Activated naive CD4-positive, alpha-beta T cell treated with anti-CD3 and anti-CD28 coated beads, Interleukin-2, amount 50 U/mL, for 24 hours (primary cell): Measurements from ENCODE around the gene RASSF5.

Experiments used
- H3K27ac Mint-ChIP-seq: one replicate; pipeline ENCODE4 v1.8.0; 2021; ENCODE audit warnings: mild to moderate bottlenecking, mixed read lengths
- H3K27me3 Mint-ChIP-seq: one replicate; pipeline ENCODE4 v1.8.0; 2021; ENCODE audit warnings: mixed read lengths
- H3K36me3 Mint-ChIP-seq: one replicate; pipeline ENCODE4 v1.8.0; 2021; ENCODE audit warnings: mixed read lengths
- H3K4me1 Mint-ChIP-seq: one replicate; pipeline ENCODE4 v1.8.0; 2021; ENCODE audit warnings: mixed read lengths
- H3K4me3 Mint-ChIP-seq: one replicate; pipeline ENCODE4 v1.8.0; 2021; ENCODE audit warnings: mild to moderate bottlenecking, mixed read lengths
- H3K9me3 Mint-ChIP-seq: one replicate; pipeline ENCODE4 v1.8.0; 2021; ENCODE audit warnings: mixed read lengths

The RASSF5 gene

GRCh38 chr1:206583707-206584648 lies 76.6 kb downstream of the RASSF5 start:
- Mint-ChIP-seq H3K27ac (peak overlapping the region; percentile 100), H3K36me3 (peaks cover 24% of the 10 kb centered on the region), H3K9me3 (no peaks in the 10 kb centered on the region), H3K27me3 (no peaks in the 10 kb centered on the region), H3K4me3 (peak overlapping the region; percentile 92), H3K4me1 (peaks cover 82% of the 10 kb centered on the region)

DNA sequence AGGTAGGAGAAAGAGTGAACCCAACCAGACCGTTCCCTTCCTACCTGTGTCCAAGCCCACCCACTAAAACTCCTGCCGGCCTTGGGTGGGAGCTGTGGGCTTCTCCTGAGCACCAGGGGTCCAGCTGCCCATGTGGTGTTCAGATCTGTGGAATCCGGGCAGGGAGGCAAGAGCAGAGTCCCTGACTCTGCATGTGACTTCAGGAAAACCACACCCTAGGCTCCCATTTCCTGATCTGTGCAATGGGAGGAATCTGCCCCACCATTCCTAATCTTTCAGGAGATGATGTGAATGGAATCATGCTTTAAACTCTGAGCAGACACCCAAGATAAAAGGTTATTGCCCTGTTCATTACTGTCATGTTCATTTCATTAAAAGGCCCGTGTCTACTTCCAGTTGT lies 77.4 kb downstream of the RASSF5 start:
- Mint-ChIP-seq H3K27me3 (no peaks in the 10 kb centered on the region), H3K36me3 (peaks cover 27% of the 10 kb centered on the region), H3K27ac (peak overlapping the region; percentile 93), H3K9me3 (no peaks in the 10 kb centered on the region), H3K4me3 (peak overlapping the region; percentile 58), H3K4me1 (peaks cover 82% of the 10 kb centered on the region)

- Mint-ChIP-seq H3K4me1 (peaks cover 81% of the 10 kb centered on the region), H3K4me3 (no peak overlapping the region), H3K36me3 (peaks cover 20% of the 10 kb centered on the region), H3K27me3 (no peaks in the 10 kb centered on the region), H3K27ac (peak overlapping the region; percentile 96), H3K9me3 (no peaks in the 10 kb centered on the region)
These were observed 79.4 kb downstream of the RASSF5 start for GRCh38 chr1:206586501-206587445.

GRCh38 chr1:206587904-206588303 lies 80.6 kb downstream of the RASSF5 start:
- peaks cover 79% of the 10 kb centered on the region for H3K4me1 Mint-ChIP-seq
- no peaks in the 10 kb centered on the region for H3K27me3 Mint-ChIP-seq
- peak overlapping the region; percentile 23 for H3K4me3 Mint-ChIP-seq
- peak overlapping the region; percentile 96 for H3K27ac Mint-ChIP-seq
- H3K9me3 Mint-ChIP-seq = no peaks in the 10 kb centered on the region
- H3K36me3 Mint-ChIP-seq = peaks cover 24% of the 10 kb centered on the region

DNA sequence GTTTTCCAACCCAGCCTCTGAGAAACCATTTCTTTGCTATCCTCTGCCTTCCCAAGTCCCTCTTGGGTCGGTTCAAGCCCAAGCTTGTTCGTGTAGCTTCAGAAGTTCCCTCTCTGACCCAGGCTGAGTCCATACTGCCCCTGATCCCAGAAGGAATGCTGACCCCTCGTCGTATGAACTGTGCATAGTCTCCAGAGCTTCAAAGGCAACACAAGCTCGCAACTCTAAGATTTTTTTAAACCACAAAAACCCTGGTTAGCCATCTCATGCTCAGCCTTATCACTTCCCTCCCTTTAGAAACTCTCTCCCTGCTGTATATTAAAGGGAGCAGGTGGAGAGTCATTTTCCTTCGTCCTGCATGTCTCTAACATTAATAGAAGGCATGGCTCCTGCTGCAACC lies 81.2 kb downstream of the RASSF5 start:
- H3K27ac Mint-ChIP-seq = peak overlapping the region; percentile 96
- no peaks in the 10 kb centered on the region for H3K27me3 Mint-ChIP-seq
- peak overlapping the region; percentile 66 for H3K4me3 Mint-ChIP-seq
- H3K36me3 Mint-ChIP-seq = peaks cover 20% of the 10 kb centered on the region
- no peaks in the 10 kb centered on the region for H3K9me3 Mint-ChIP-seq
- H3K4me1 Mint-ChIP-seq = peaks cover 73% of the 10 kb centered on the region

DNA sequence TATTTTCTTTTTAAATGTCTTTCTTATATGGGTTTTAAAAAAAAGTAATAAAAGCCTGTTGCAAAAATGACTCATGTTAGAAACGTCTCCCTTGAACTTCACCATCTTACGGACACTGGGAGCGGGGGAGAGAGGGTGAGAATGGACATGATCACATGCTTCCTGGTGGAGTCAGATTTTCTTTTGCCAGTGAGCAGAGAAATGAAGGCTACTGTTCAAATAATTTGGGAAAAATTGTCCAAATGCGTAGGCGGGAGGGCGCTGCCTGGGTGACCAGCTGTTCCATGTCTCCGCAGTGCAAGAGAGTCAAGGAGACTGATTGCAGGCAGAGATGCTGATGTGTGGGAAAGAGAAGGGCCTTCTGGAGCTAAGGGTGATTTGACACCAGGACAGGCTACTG lies 81.9 kb downstream of the RASSF5 start:
- H3K27ac Mint-ChIP-seq = peak overlapping the region; percentile 96
- no peaks in the 10 kb centered on the region for H3K27me3 Mint-ChIP-seq
- peak overlapping the region; percentile 66 for H3K4me3 Mint-ChIP-seq
- H3K36me3 Mint-ChIP-seq = peaks cover 19% of the 10 kb centered on the region
- H3K9me3 Mint-ChIP-seq = no peaks in the 10 kb centered on the region
- peaks cover 71% of the 10 kb centered on the region for H3K4me1 Mint-ChIP-seq

DNA sequence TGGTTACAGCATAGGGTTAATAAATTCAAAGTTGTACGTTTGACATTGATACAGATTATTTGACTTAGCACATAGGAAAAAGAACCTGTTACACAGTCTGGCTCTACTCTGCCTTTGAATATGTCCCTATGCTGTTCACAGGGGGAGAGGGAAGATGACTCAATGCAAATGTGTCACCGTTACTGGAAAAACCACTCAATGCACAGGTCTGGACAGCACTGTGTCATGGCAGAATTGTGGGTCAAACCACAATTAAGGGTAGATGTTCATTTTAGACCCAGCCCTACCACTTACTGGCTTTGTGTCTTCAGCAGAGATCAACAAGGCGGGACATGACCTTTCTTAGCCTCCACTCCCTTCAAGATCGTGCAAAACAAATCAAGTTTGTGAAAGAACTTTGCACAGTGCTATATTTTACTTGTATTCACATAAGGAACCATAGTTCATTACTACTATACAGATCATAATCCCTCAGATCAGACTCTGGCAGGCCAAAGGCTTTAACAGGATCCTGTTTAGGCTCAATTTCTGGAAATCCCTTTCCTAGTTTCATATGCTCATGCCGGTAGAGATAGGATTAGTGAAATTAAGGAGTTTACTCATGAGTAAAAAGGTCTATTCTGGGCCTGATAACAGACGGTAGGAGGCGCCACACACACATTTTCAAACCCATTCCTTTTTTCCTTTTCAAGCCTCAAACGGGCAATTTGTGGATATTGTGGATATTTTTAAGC lies 82.9 kb downstream of the RASSF5 start:
- H3K36me3 Mint-ChIP-seq = peaks cover 16% of the 10 kb centered on the region
- peak overlapping the region; percentile 66 for H3K4me3 Mint-ChIP-seq
- peaks cover 66% of the 10 kb centered on the region for H3K4me1 Mint-ChIP-seq
- H3K9me3 Mint-ChIP-seq = no peaks in the 10 kb centered on the region
- peak overlapping the region; percentile 96 for H3K27ac Mint-ChIP-seq
- no peaks in the 10 kb centered on the region for H3K27me3 Mint-ChIP-seq

DNA sequence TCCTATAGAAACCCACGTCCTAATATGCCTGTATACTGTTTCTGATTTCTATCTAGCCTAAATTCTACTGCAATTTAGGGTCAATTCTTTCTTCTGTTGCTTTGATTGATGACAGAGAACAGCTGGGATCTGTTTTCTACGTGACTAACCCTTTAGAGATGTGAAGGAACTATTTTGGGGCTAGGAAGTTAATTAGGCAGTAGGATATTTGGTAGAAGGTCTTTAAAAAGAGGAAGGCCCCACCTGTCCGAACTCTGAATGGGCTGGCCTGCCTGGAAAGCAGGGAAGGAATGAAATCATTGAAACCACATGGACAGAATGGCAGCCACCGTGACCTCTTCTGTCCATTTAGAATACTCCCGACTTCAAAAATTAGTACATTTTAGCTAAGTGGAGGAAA lies 83.9 kb downstream of the RASSF5 start:
- Mint-ChIP-seq H3K27me3 (no peaks in the 10 kb centered on the region), H3K9me3 (no peaks in the 10 kb centered on the region), H3K36me3 (peaks cover 20% of the 10 kb centered on the region), H3K27ac (peak overlapping the region; percentile 90), H3K4me3 (no peak overlapping the region), H3K4me1 (peaks cover 65% of the 10 kb centered on the region)

DNA sequence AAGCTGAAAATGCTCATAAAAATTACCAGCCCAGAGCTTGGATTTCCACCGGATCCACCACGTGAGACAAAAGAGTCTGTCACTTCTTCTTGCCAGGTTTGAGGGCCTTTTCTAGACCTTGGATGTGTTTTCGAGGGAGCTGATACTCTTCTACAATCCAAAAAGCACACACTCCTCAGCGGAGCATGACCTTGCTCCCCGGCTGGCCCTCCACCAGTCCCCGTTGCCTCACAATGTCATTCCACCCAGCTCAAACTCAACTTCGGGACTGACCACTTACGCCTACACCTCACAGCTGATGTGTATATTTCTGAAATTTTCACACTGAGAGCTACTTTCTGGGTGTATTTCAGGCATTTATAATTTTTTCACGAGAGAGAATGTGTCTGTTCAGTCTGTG lies 84.4 kb downstream of the RASSF5 start:
- peak overlapping the region; percentile 79 for H3K27ac Mint-ChIP-seq
- H3K27me3 Mint-ChIP-seq = no peaks in the 10 kb centered on the region
- peaks cover 62% of the 10 kb centered on the region for H3K4me1 Mint-ChIP-seq
- no peak overlapping the region for H3K4me3 Mint-ChIP-seq
- H3K9me3 Mint-ChIP-seq = no peaks in the 10 kb centered on the region
- peaks cover 21% of the 10 kb centered on the region for H3K36me3 Mint-ChIP-seq

GRCh38 chr1:206593351-206593925 lies 86.1 kb downstream of the RASSF5 start:
- Mint-ChIP-seq H3K9me3 (no peaks in the 10 kb centered on the region), H3K27ac (peak overlapping the region; percentile 84), H3K27me3 (no peaks in the 10 kb centered on the region), H3K36me3 (peaks cover 28% of the 10 kb centered on the region), H3K4me1 (peaks cover 47% of the 10 kb centered on the region), H3K4me3 (no peak overlapping the region)

DNA sequence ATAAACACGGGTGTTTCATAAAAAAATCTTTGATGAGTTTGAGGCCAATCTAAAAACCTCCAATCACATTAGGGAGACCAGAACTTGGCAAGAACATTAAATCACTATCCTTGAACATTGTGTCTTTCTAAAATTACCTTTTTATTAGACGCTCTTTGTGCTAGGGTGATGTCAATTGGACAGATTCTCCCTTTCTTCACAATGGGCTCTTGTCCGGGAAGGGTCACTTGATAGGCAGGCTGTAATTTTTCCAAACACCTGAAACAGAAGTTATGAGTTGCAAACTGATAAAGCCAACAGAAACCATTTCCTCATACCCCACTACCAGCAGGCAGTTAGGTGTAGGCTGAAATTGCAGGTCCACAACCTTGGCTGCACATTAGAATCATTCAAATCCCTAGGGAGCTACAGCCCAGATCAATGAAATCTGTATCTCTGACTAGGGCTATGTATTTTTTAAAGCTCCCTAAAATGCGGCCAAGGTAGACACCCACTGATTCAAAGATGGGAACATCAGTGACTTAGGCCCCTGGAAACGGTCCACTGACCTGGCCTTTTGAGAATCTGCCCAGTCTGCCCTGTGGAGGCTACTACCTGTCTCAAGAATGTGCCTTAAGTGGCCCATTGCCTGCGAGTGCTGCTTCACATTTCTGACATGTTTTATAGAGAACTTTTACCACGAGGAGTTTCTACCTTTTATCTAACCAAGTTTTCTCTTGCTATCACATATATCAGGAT lies 88.4 kb downstream of the RASSF5 start:
- no peaks in the 10 kb centered on the region for H3K9me3 Mint-ChIP-seq
- H3K36me3 Mint-ChIP-seq = peaks cover 24% of the 10 kb centered on the region
- peaks cover 23% of the 10 kb centered on the region for H3K4me1 Mint-ChIP-seq
- H3K27ac Mint-ChIP-seq = no peak overlapping the region
- H3K27me3 Mint-ChIP-seq = no peaks in the 10 kb centered on the region
- H3K4me3 Mint-ChIP-seq = no peak overlapping the region

GRCh38 chr1:206596319-206596666 lies 89.0 kb downstream of the RASSF5 start:
- no peak overlapping the region for H3K27ac Mint-ChIP-seq
- no peak overlapping the region for H3K4me3 Mint-ChIP-seq
- H3K27me3 Mint-ChIP-seq = no peaks in the 10 kb centered on the region
- no peaks in the 10 kb centered on the region for H3K9me3 Mint-ChIP-seq
- peaks cover 27% of the 10 kb centered on the region for H3K36me3 Mint-ChIP-seq
- peaks cover 18% of the 10 kb centered on the region for H3K4me1 Mint-ChIP-seq

DNA sequence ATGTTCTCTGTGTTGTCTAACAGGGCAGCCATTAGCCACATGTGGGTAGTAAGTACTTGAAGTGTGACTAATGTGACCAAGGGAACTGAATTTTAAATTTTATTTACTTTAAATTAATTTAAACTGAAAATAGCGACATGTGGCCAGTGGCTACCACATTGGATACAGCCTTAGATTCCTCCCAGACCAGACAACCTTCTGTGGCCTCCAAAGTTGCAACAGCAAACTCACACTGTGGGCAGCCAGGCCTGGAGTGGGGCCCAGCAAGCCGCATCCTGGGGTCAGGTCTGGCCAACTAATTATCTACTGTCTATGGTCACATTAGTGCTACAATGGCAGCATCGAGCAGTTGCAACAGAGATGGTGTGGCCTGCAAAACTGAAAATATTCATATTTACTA lies 93.2 kb downstream of the RASSF5 start:
- Mint-ChIP-seq H3K36me3 (peaks cover 17% of the 10 kb centered on the region), H3K9me3 (no peaks in the 10 kb centered on the region), H3K27ac (no peak overlapping the region), H3K4me3 (no peak overlapping the region), H3K4me1 (no peaks in the 10 kb centered on the region), H3K27me3 (no peaks in the 10 kb centered on the region)

- Mint-ChIP-seq H3K9me3 (no peaks in the 10 kb centered on the region), H3K36me3 (peaks cover 15% of the 10 kb centered on the region), H3K27me3 (no peaks in the 10 kb centered on the region), H3K4me1 (peaks cover 27% of the 10 kb centered on the region), H3K4me3 (no peak overlapping the region), H3K27ac (no peak overlapping the region)
These were observed 97.5 kb downstream of the RASSF5 start for GRCh38 chr1:206604861-206605260.
